EL (cell line): ENCODE data around the gene DGKH.
A peak's percentile ranks its signal among the peaks of the same experiment; 100 is the strongest.
"Not testable (repeated sequence)": the region's sequence is repeated elsewhere in the genome, so short reads cannot be mapped to it uniquely, and the experiment has no call there.

Experiments
- DNase-seq: peaks from one replicate; pipeline ENCODE4 v3.0.0-alpha.2; 2016

Gene DGKH

GRCh38 chr13:42041684-42042035 lies 6.8 kb upstream of the DGKH start:
- peak; percentile 71 for DNase-seq

GRCh38 chr13:42043676-42044075 lies 4.8 kb upstream of the DGKH start:
- no peak for DNase-seq

DNA sequence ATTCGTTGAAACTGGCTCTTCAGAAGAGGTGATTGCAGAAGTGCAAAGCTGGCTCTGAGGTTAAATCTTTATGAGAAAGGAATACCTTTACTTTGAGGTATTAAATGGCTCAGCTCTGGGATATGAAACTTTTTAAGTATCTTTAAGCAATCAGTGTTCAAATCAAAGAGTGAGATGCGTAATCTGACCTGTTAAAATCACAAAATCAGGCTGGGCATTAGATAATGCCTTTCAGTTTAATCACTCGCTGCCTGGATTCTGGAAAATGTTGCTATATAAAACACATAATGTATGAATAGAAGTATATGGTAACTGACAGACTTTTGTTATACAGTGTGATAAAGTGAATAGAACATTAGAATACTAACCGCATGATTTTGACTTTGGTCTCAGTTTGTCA lies 2.0 kb upstream of the DGKH start:
- DNase-seq = no peak

DNA sequence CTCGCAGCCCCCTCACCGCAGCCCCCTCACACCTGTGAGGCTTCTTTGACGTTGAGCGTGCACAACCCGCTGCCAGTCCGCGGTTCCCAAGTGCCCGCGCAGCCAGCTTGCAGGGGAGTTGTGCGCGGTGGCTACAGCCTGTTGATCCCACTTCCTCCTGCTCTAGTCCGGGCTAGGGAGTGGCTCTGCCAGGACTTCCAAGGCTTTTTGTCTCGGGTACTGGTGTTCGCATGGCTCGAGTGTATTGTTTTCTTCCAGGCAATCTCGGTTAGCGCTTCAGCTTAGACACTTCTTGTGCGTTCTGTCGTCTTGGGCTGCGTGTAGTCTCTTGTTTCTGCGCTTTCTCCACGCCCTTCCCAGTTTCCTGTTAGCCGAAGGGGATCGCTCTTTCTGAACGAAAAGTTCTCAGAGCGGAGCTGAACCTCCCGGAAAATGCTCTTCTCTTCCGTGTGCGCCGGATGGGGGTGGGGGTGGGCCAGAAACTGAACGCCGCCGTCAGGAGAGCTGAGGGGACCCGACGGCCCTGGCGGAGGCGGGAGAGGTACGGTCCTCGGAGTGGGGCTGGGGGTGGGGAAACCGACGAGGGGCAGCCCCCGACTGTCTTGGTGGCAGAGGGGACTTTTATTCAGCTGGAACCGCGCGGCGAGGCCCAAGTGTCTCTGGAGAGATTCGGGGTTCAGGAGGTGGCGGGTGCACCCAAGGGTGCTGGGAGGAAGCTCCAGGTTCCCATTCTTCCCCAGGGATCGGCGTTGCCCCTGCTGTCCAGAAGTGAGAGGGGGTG lies 697 bp upstream of the DGKH start:
- DNase-seq = peak; percentile 78

GRCh38 chr13:42048684-42049453 lies 421 bp downstream of the DGKH start:
- DNase-seq = peak; percentile 77

DNA sequence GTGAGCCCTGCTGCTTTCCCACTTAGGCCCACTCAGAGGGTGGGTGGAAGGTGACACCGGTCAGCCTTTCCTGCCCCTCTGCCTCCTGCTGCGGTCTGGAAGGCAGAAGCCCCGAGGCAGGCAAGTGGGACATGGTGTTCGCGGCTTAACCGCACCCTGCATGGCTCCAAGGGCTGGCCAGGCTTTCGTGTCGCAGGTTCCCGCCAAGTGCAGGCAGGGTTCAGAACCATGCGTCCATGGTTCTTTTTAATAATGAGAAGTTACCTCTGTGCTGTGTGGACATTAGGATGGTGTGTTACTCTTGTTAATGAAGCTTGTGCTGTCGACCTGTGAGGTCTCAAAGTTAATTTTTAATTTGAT lies 986 bp downstream of the DGKH start:
- DNase-seq = no peak

- DNase-seq = no peak
These were observed 6.5 kb downstream of the DGKH start for GRCh38 chr13:42054798-42055499.

DNA sequence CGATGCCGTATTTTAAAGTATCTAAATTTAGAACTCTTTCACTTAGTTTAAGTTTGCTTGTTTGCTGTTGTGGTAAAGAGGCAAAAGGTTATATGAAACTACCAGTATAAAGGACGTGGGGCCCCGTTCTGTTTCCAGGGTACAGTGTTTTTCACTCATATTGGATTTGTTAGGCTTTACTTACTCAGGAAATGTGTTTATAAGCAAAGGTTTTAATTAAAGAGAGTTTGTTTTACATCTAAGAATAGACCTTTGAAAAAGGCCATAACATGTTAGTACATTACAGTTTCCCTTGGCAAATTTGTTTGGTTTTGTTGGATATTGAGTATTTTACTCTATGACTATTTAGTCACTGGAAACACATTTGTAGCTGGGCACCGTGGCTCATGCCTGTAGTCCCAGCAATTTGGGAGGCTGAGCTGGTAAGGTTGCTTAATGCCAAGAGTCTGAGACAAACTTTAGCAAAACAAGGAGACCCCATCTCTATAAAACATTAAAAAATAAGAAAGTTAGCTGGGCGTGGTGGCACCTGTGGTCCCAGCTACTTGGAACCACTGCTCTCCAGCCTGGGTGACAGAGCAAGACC lies 7.1 kb downstream of the DGKH start:
- no peak for DNase-seq

- DNase-seq = no peak
These were observed 7.7 kb downstream of the DGKH start for GRCh38 chr13:42056146-42056545.

GRCh38 chr13:42056583-42056982 lies 8.1 kb downstream of the DGKH start:
- no peak for DNase-seq

GRCh38 chr13:42057918-42058530 lies 9.6 kb downstream of the DGKH start:
- no peak for DNase-seq

- DNase-seq = no peak
These were observed 13.5 kb downstream of the DGKH start for GRCh38 chr13:42061943-42062342.

DNA sequence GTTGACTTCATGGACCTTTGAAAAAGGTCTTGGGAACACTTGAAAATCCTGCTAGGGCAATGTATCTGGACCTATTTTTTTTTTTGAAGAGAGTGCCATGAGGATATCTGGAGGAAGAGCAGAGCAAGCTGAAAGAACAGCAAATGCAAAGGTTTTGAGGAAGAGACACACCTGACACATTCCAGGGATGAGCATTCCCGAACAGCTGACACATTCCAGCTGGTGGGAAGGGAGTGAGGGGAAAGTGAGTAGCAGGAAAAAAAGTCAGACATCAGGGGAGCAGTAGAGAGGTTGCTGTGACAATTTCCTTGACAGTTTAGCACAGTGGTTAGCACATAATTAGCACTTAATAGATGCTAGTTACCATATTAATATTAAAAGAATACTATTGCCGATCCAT lies 14.7 kb downstream of the DGKH start:
- DNase-seq = no peak

GRCh38 chr13:42064259-42064658 lies 15.8 kb downstream of the DGKH start:
- peak; percentile 82 for DNase-seq

GRCh38 chr13:42064966-42065365 lies 16.5 kb downstream of the DGKH start:
- no peak for DNase-seq

DNA sequence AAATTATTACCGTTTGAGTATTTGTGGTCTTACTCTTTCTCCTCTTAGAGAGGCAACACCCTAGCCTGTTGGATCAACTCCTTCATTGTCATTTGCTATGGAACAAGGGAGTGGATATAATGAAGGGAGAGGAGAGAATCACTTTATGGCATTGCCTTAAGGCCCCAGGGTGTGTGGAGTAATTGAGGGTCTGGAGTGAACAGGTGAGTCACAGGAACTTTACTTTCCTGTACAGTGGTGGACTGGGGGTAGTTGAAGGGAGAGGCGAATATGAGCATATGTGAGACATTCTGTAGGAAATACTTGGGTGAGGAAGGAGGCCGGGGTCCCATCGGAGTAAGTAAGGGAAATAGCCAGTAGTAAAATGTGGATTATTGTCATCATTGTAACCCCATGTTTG lies 17.0 kb downstream of the DGKH start:
- no peak for DNase-seq

DNA sequence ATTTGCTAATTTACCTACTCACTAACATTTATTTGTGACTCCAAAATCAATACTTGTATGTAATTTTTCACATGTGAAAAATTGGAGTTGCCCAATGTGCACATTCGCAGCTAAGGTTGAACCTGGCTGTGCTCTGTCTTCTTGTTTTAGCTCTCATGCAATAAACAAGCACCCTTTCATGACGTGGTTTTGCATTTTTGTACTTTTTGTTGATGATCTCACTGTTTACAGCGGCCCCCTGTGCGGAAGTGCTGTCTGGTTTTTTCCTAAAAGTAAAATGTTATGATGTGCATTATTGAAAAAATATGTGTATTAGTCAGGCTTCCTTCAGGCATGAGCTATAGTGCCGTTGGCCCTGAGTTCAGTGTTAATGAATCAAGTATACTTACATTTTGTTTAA lies 18.1 kb downstream of the DGKH start:
- peak; percentile 92 for DNase-seq

GRCh38 chr13:42068886-42069285 lies 20.4 kb downstream of the DGKH start:
- DNase-seq = no peak

GRCh38 chr13:42070599-42070998 lies 22.2 kb downstream of the DGKH start:
- not testable (repeated sequence) for DNase-seq

DNA sequence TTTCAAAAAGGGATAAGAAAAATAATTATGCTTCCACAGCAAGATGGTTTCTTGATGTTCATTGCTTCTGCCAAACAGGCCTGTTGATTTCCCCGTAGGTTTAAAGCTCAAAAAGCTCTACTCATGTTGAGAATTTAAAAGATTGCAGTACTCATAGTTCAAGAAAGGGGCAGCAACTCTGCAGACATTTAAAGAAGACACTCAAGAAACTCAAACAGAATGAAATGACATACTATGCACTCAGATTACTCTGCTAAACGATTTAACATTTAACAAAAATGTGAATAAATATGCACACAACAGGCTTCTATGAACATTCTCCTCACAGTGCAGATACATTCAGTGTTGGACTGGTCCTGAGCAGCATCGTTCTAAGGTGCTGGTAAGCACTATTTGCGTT lies 22.7 kb downstream of the DGKH start:
- DNase-seq = not testable (repeated sequence)

GRCh38 chr13:42071672-42072419 lies 23.4 kb downstream of the DGKH start:
- DNase-seq = no peak

DNA sequence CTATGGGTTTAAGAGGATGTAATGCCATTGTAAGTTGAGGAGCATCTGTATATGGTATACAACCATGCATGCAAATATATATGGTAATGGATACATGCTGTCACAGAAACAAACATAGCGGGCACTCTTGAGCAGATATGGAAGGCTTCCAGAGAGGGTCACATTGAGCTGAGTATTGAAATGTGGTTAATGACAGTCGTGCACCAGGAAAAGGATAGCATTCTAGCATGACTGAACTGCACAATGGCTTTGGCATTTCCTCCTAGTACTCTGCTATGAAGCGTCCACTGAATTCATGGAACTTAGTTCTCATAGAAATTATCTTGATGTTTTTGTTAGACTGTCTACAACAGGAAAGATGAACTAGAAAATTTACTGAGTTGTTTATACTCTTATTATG lies 25.2 kb downstream of the DGKH start:
- DNase-seq = peak; percentile 5
